ENCODE results near the gene DHX29.

The DHX29 gene

DNA sequence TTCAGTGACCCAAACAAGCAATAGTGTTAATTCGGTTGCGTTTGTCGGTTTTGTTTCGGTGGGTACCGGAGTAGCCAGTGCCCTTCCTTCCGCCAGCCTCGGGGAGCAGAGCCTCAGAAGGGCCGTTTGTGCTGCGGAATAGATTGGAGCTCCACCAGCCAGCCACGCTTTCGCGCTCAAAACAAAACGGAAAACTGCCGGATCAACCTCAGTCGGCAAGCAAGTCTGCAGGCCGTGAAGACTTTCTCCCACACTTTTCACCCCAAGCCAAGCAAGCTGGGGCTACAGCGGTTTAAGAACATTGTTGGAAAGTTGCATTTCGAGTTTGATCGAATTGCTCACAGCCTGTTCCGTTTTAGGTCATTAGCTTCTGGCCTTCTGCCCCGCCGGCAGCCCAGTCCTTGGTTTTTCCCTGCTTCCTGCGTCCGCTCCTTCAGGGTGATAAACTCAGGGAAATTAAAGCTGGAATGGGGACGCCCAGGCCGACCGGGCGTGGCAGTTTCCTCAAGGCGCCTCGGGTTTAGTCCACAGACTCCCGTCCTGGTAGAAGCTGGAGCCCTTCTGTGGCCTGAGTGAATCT, 73.3 kb downstream of the DHX29 start:
- peak overlapping the region; percentile 52 for H3K4me3 ChIP-seq (ENCODE audit: low read depth, low read length)
- no peak for DNase-seq (ENCODE audit: low read depth)

DNA sequence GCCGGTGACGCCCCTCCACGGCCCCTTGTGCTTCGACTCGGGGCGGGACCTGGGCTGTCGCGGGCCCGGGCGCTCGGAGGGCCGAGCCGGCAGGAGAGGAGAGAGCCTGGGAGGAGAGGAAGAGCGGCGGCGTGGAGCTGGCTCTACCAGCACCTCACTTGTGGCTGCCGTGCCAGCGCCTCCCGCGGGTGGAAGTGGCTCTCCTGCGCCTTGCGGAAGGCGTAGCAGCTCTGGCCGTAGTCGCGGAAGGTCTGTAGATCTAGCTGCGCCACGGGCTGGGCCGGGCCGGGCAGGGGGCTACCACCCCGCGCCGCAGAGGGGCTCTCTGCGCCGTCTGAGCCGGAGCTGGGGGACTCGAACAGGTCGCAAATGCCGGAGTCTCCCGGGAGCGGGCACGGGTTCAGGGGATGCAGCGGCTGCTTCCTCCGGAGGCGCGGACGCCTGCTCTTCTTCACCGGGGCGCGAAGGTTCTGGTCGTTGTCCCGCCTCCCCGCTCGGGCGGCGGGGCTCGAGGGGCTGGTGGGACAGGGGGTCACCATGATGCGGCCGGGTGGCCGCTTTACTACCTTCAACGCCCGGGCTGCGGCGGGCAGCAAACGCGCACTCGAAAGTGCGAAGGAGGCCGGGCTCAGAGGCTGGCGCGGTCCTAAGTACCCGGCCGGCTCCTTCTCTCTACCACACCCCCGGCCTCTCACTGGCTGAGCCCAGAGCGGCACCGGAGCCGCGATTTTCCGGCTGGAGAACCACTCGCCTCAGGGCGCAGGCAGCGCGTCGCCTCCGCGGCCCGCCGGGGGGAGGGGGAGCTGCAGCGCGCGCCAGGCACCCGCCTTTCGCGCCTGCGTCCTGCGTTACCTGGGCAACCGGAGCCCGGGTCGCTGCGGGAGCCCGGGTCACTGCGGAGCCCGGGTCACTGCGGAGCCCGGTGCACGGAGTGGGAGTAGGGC, 74.2 kb downstream of the DHX29 start, which contains the start of gene CCNO:
Gene CCNO (minus strand): TSS at position 624 of the 944 bp plus-strand sequence. CDS start 85 bp downstream, at position 539.
- DNase-seq (ENCODE audit: low read depth): peak; percentile 24

DNA sequence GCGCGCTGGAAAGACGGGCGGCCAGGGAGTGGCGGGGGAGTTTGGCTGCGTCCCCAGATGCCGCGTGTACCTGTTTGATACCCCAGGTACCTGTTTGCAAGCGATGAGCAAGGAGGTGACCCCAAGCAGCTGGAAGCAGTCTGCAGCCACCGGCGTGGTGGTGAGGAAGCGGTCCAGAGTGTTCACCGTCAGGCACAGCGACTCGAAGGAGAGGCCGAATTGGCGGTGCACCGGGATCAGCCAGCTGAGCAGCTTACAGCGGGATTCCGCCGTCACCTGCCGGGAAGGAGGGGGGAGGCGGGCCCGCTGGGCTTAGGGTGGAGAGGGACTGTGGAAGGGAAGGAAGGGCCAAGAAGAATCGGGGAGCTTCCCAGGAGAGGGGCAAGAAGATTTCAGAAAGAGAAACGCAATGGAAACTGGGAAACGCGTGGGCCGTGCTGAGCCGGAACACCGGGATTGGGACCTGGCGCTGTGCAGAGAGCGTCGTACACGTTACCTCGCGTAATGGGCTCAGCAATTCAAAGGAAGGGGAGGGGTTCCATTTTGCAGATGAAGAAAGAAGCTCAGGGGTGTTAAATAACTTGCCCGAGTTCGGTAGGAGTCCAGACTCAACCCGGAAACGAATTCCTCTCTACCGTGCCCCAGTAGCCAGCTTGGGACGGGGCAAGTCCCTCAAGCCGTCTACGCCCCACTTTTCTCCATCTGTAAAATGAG, 75.1 kb downstream of the DHX29 start:
- no peak for DNase-seq (ENCODE audit: low read depth)
- peak overlapping the region; percentile 52 for H3K4me3 ChIP-seq (ENCODE audit: low read depth, low read length)

More for the DNA sequence above, 74.2 kb downstream of the DHX29 start, which contains the start of gene CCNO:
- peak within 1 kb of the TSS; percentile 52 for H3K4me3 ChIP-seq (ENCODE audit: low read depth, low read length)

DNA sequence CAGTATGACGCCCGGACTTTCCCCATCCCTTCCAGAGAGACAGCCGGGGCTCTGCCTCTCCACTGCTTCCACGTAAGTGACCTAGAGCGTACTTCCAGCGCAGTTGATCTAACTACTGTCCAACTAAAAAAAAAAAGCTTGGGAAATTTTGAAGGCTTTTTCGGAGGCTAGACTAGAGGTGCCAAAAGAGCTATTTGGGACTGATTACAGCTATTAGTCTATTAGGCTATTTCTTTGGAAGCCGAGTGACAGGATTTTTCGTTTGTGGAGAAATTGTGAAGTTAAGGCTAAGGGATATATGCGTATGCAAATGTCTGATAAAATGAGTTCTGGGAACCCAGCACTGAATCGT, 75.6 kb downstream of the DHX29 start:
- peak overlapping the region; percentile 31 for H3K4me3 ChIP-seq (ENCODE audit: low read depth, low read length)
- no peak for DNase-seq (ENCODE audit: low read depth)

DNA sequence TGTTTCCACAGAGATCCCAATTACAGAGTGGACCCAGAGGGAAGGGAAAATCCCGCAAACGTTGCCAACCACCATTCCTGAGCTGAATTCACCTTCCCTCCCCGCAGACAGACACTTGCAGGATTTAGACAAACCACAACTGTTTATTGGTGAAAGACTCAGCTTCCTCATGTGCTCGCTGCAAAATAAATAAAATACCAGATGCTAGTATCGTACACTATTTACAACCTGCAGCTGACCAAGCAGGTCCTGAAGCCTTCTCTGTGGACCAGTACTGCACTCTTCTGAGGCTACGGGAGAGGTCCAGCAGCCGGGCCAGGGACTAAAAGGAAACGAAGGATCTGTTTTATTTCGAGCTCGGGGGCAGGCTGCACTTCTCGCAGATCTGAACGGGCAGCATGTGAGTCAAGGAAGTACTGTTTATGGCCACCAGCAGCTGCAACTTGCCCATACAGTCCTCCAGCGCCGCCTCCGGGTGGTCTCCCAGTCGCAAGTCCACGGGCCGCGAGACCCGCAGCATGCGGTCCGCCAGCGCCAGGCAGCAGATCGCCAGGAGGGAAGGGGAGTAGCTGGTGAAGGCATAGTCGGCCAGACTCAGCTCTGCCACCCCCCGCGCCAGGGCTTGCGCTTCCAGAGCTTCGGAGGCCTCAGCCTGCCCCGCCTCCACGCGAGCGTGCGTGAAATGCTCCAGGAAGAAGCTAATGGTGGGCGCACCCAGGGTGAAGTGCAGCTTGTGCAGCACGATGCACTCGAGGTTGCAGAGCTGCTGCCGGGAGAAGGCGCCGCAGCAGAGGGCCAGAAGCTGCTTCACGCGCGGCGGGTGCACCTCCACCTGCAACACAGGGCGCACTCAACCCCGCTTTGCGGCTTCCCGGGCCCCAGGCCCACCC, 76.2 kb downstream of the DHX29 start:
- H3K4me3 ChIP-seq (ENCODE audit: low read depth, low read length): peak overlapping the region; percentile 31
- DNase-seq (ENCODE audit: low read depth): no peak

DNA sequence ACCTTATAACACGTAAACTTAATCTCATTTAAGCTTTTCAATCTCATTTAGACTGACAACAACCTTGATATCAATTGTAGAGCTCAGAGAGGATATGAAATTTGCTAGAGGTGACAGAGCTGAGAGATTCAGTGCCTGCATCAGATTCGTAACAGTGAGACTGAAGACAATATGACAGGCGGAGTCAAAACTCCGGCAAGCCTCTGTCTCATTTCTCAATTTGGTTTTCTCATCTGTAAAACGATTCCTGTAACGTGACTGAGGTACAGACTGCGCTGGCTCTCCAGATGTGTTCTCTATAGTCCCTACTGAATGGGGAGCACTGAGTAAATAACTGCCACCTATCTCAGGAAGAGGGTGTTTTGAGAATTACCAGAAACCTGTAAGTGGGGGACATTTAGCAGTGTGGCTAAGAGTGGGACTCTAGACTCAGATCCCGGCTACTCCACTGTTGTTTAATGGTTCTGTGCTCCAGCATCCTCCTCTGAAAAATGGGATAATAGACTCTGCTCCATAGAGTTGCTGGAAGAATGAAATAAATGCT, 77.3 kb downstream of the DHX29 start:
- no peak for DNase-seq (ENCODE audit: low read depth)
- no peak overlapping the region for H3K4me3 ChIP-seq (ENCODE audit: low read depth, low read length)

DNA sequence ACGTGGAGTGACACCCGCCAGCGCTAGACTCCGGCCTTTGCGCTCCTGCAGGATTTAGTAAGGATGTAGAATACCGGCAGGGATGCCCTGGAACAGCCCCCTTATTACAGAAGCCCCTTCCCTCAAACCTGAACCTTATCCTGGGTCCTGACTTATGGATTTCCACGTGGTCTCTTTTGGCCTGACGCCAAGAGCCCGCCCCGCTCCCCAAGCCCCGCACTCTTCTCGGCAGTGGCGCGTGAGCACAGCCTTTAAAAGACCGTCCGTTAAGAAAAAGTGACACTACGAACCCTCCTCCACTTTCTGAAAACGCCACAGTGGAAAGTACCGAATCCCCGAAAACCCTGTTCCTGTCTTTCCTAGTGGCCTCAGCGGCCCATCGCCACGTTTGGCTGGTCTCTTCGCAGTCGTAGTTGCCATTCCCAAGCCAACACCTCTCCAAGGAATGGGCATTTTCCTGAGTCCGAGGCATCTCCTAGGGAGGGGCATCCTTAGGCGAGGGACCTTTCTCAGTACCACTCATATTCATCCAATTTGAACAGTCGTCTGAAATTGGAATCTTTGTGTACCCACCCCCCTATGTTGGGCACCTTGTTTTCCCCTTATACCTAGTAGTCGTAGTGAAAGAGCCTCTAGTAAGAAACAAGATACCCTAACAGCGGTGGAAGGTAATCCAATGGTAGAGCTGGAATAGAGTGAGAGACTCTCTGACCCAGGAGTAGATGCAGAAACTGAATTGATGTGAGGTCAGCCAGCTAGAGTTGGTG, 79.6 kb downstream of the DHX29 start:
- peak overlapping the region; percentile 38 for H3K4me3 ChIP-seq (ENCODE audit: low read depth, low read length)
- DNase-seq (ENCODE audit: low read depth): no peak

DNA sequence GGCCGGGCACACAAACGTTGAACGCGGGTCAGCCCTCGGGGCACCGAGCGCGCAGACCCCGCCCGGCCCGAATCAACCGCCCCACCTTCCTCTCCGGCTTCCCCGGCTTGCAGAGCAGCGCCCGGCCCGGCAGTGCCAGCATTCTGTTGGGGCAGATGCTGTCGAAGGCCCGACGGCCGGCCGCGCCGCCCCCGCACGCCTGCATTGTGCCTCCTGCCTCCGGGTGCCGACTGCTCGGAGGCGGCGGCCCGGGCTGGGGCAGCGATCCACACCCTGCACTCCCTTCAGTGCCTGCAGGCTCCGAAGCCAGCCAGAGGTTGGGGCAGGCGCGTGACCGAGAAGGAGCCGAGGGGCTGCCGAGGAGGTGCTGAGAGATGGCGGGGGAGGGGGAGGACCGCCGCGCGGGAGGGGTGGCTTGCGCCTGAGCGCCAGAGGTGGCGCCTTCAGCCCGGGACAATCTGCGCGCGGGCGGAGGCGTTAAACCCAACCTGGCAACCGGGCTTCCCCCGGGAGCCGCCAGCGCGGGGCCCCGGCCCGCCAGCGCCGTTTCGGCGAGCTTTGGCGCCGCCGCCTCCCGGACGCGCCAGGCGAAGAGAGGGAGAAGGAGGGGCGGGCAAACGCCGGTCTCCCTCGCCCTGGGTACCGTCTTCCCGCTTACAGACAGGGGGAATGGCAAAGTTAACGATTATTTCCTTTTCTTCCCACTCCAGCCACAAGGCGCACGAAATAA, 80.4 kb downstream of the DHX29 start, which contains the start of gene MCIDAS:
Gene MCIDAS (minus strand): TSS at position 382 of the 730 bp plus-strand sequence. CDS start 177 bp downstream, at position 205.
- DNase-seq (ENCODE audit: low read depth): no peak
- peak within 1 kb of the TSS; percentile 38 for H3K4me3 ChIP-seq (ENCODE audit: low read depth, low read length)

DNA sequence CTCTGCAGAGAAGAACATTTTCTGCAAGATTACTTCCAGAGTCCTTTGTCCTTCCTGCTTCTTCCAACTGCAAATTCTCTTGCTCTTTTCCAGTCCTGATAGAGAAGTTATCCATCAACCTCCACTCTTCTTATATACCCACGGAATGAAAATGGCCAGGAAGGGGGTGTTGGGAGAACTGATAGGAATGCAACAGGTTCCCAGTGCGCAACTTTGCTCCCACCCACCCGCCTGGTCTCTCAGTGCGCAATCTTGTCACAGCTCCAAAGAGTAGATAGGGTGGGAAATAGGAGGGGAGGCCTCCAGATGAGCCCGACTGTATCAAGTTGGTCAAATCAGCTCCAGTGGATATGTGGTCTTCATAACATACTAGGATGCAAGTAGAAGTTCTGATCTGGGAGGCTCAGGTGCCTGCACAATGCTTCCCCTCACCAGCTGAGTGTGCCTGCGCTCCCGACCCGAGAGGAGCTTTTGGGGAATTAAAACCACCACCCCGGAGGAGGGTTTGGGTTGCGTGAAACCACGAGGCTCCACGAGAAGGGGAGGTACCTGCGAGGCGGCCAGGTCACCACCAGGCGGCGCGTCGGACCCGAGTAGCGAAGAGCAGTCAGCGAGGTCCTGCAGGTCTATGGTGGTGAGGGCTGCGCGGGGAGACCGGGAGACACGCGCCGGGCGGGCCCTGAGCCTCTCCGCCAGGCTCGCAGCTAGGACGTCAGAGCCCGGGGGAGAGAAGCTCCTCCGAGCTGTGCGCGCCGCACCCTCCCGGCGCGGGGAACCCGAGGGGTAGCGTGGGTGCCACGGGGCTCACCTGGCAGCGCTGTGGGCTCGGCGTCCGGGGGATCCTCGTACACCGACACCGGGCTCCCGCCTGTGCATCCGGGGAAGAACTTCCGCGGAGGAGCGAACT, 81.2 kb downstream of the DHX29 start:
- DNase-seq (ENCODE audit: low read depth): no peak
- H3K4me3 ChIP-seq (ENCODE audit: low read depth, low read length): peak overlapping the region; percentile 38

DNA sequence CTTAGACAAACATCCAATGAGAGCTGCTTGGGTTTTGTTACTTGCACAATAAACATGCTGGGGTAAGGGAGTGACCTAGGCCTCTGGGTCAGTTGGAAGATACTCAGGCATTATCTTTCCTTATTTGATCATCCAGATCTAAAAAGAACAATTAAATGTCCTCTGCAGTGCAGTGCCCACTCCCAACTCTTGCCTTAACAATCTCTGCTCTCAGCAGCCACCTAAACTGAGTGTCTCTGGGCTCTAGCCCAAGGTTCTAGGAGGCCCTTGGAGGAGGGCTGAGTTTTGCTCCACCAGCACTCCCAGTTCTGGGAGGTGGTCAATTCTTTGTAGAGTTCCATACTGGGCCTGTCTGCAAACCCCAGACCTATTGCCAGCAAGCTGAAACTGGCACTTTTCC, 82.1 kb downstream of the DHX29 start:
- no peak overlapping the region for H3K4me3 ChIP-seq (ENCODE audit: low read depth, low read length)

DNA sequence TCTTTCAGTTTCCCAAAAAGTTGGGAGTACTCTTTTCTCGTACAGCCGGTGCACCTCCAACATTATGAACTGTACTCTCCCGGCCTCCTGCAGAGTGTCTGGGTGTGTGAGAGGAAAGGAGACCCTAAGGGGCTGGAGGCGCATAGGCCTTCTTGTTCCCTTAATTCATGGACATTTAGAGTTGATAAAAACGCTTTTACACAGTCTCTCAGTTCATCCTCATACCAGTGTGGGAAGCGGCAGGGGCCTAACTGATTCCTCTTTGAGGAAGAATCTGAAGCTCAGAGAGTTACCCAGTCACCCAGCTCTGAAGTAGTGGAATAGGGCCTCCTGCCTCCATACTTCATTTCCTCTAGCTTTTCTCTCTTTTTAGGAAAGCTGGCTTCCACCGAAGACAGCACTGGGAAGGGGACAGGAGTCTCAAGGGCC, 83.7 kb downstream of the DHX29 start:
- DNase-seq (ENCODE audit: low read depth): no peak

More for the DNA sequence above, 82.1 kb downstream of the DHX29 start:
- DNase-seq (ENCODE audit: low read depth): no peak

DNA sequence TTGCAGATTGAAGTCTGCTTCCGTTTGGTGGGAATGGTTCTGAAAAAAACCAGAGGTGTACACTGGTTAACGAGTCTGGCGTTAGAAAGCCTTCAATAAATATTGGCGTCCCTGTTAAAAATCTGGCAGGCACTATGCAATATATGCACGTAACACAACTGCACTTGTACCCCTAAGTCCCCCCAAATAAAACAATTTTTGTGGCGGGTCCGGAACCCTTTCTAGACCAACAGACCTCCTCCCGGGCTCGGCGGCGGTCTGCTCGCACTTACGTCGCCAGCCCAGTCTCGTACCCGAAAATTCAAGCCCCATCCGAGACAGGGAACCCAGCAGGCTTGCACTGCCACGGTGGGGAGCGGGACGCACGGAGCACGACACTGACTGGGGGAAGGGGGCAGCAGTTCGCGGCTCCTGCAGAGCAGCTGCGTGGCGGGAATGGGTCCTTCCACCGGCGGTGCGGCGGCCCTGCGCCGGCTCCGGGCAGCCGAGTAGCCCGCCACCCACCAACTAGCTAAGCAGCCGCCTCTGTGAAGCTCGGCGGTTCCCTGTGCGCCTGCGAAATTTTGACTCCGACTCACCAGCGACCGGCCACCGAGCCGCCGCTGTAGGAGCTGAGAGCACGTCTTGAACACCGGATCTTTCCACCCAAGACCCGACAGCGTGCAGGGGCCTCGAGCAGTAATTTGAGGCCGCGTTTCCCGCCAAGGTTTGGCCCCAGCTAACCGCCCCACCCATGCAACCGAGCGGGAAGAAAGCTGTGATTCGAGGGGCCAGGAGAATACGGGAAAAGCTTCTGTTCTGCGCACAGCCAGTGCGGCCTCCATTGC, 84.3 kb downstream of the DHX29 start:
- no peak for DNase-seq (ENCODE audit: low read depth)
- H3K4me3 ChIP-seq (ENCODE audit: low read depth, low read length): no peak overlapping the region

More for the DNA sequence above, 83.7 kb downstream of the DHX29 start:
- H3K4me3 ChIP-seq (ENCODE audit: low read depth, low read length): no peak overlapping the region

DNA sequence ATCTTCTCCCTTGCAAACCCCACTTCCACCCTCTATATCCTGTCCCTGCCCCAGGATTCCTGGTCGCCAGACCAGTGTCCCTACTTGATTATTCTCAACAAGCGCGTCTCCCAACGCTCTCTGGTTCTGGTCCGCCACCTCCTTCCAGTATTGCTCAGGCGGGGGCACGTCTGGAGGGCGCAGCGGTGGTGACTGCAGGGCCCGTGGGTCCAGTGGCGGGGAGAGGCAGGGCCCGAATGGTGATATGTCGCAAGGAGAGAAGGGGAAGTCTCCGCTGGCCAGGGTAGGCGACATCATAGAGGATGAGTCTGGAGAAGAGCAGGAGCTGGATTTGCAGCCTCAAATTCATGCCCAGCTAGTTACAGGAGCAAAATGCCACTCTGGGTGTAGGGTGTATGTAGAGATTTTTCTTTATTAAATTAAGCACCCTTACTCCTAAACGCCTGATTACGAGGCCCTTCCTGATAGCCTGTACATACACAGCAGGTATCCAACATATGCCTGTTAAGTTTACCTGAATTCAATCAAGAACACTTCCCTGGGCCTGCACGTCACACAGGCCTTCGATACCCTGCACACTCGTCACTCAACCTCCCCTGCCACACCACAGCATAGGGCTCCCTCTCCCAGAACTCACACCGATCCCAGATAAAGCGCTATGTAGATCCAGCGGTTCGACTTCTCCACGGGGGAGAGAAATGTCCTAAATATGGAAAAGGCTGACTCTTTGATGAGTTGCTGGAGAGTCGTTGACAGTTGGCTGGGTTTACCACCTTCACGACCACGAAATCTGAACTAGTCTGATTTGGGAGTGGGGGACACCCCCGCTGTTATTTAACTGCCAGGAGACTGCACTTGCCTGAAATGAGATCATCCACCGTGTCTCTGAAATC, 85.2 kb downstream of the DHX29 start:
- no peak for DNase-seq (ENCODE audit: low read depth)
- no peak overlapping the region for H3K4me3 ChIP-seq (ENCODE audit: low read depth, low read length)

DNA sequence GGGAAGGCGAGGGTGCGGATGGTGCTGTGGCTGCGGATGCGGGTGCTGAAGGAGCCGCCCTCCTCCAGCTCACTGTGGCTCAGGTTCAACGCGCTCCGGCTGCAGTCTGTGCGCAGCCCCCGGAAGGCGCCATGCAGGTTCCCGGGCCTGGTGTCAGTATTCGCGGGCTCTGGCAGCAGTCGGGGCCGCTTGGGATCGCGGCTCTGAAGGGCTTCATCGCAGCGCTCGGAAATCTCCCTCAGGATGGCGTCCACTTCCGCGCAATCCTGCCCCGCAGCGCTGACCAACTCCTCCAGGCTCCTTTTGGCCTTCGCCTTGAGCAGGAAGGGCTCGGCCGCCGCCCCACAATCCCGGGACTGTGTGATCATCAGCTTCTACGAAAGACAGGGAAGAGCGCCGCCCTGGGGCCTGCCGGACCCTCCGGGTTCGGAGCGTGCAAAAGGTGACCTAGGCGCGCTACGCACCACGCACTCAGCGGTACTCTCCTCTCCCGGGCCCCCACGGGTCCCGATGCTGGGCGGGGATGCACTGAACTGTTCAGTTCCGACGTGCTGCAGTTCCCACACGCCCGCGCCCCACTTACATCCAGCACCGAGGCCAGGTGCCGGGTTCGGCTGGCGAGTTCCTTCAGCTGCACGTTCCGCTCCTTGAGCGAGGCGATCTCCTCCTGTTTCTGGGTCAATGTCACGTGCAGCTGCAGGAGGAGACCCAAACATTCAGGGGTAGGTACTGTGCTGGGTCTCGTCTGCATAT, 86.9 kb downstream of the DHX29 start:
- no peak for DNase-seq (ENCODE audit: low read depth)
- H3K4me3 ChIP-seq (ENCODE audit: low read depth, low read length): peak overlapping the region; percentile 38
